Skin epidermis (tissue), 12 donors: ENCODE results near the gene EHMT1.
"Not testable (repeated sequence)": the region's sequence is repeated elsewhere in the genome, so short reads cannot be mapped to it uniquely, and the experiment has no call there.

Source experiments
- H3K27ac ChIP-seq, 21 experiments: fragments of 200-600 bp; sonication (generic) in 11 of 21; one replicate each; pipeline ENCODE4 v1.5.0; 2020; ENCODE audit warnings: mild to moderate bottlenecking in 3 of 21, inconsistent platforms in 2 of 21, moderate library complexity in 2 of 21
- H3K4me3 ChIP-seq, 7 experiments: fragments of 200-600 bp; sonication (generic) in 2 of 7; one replicate each; pipeline ENCODE4 v1.5.0; 2020; ENCODE audit warnings: inconsistent platforms in 2 of 7, mild to moderate bottlenecking in 2 of 7, moderate library complexity in 1 of 7

The EHMT1 gene

GRCh38 chr9:137726336-137726735 is 107.5 kb downstream of the EHMT1 start:
- H3K4me3 ChIP-seq = not testable (repeated sequence)
- H3K27ac ChIP-seq = peak overlapping the region in 1 of 21 experiments; percentile 50

GRCh38 chr9:137726764-137727163 is 108.0 kb downstream of the EHMT1 start:
- Histone ChIP-seq H3K27ac (no peak overlapping the region), H3K4me3 (no peak overlapping the region)

- Histone ChIP-seq H3K27ac (no peak overlapping the region), H3K4me3 (no peak overlapping the region)
These were observed 108.9 kb downstream of the EHMT1 start for GRCh38 chr9:137727716-137728115.

- Histone ChIP-seq H3K4me3 (no peak overlapping the region), H3K27ac (no peak overlapping the region)
These were observed 109.9 kb downstream of the EHMT1 start for GRCh38 chr9:137728444-137729311.

- H3K27ac ChIP-seq = no peak overlapping the region
- H3K4me3 ChIP-seq = no peak overlapping the region
These were observed 112.6 kb downstream of the EHMT1 start for GRCh38 chr9:137731216-137731946.

- Histone ChIP-seq H3K4me3 (no peak overlapping the region), H3K27ac (no peak overlapping the region)
These were observed 113.4 kb downstream of the EHMT1 start for GRCh38 chr9:137731947-137732813.

- Histone ChIP-seq H3K4me3 (no peak overlapping the region), H3K27ac (no peak overlapping the region)
These were observed 114.6 kb downstream of the EHMT1 start for GRCh38 chr9:137733429-137733828.

GRCh38 chr9:137734181-137734580 is 115.4 kb downstream of the EHMT1 start:
- Histone ChIP-seq H3K27ac (no peak overlapping the region), H3K4me3 (no peak overlapping the region)

- H3K27ac ChIP-seq, H3K4me3 ChIP-seq: not testable (repeated sequence)
These were observed 119.4 kb downstream of the EHMT1 start for GRCh38 chr9:137738182-137738696.

GRCh38 chr9:137738703-137739102 is 119.9 kb downstream of the EHMT1 start:
- Histone ChIP-seq H3K27ac (no peak overlapping the region), H3K4me3 (no peak overlapping the region)

GRCh38 chr9:137739371-137740309 is 120.8 kb downstream of the EHMT1 start:
- Histone ChIP-seq H3K27ac (peak overlapping the region in 1 of 21 experiments; percentile 47), H3K4me3 (no peak overlapping the region)

GRCh38 chr9:137740312-137740711 is 121.5 kb downstream of the EHMT1 start:
- H3K4me3 ChIP-seq = no peak overlapping the region
- H3K27ac ChIP-seq = peak overlapping the region in 1 of 21 experiments; percentile 47

GRCh38 chr9:137741330-137741729 is 122.5 kb downstream of the EHMT1 start:
- Histone ChIP-seq H3K27ac (no peak overlapping the region), H3K4me3 (no peak overlapping the region)

- H3K4me3 ChIP-seq = no peak overlapping the region
These were observed 123.9 kb downstream of the EHMT1 start for GRCh38 chr9:137742698-137743097.

GRCh38 chr9:137743695-137744094 is 124.9 kb downstream of the EHMT1 start:
- no peak overlapping the region for H3K27ac ChIP-seq

More at GRCh38 chr9:137742698-137743097, 123.9 kb downstream of the EHMT1 start:
- peak overlapping the region in 1 of 21 experiments; percentile 33 for H3K27ac ChIP-seq

GRCh38 chr9:137744632-137745183 is 125.9 kb downstream of the EHMT1 start:
- H3K4me3 ChIP-seq = no peak overlapping the region
- H3K27ac ChIP-seq = no peak overlapping the region

More at GRCh38 chr9:137743695-137744094, 124.9 kb downstream of the EHMT1 start:
- H3K4me3 ChIP-seq = no peak overlapping the region

GRCh38 chr9:137745541-137745991 is 126.8 kb downstream of the EHMT1 start:
- no peak overlapping the region for H3K4me3 ChIP-seq
- H3K27ac ChIP-seq = peak overlapping the region in 1 of 21 experiments; percentile 12

- Histone ChIP-seq H3K27ac (no peak overlapping the region), H3K4me3 (no peak overlapping the region)
These were observed 129.5 kb downstream of the EHMT1 start for GRCh38 chr9:137748311-137748710.
